NB4 (cell line): ENCODE results near the gene SRGAP2B.
"Not testable (repeated sequence)": the region's sequence is repeated elsewhere in the genome, so short reads cannot be mapped to it uniquely, and the experiment has no call there.

Source experiments
- CTCF ChIP-seq: IDR thresholded peaks from one replicate; pipeline ENCODE4 v1.5.1; 2012; ENCODE audit warnings: low read depth, low read length
- POLR2A ChIP-seq: IDR thresholded peaks from 2 replicates; pipeline ENCODE4 v1.6.1; 2011; ENCODE audit warnings: mild to moderate bottlenecking; ENCODE audit not compliant: insufficient read length; ENCODE audit errors: extremely low read depth

- TF ChIP-seq CTCF, POLR2A: not testable (repeated sequence)
These were observed 147.6 kb downstream of the SRGAP2B start for GRCh38 chr1:144947495-144947894.
